ENCODE measurements around the gene PTPN14.

DNA sequence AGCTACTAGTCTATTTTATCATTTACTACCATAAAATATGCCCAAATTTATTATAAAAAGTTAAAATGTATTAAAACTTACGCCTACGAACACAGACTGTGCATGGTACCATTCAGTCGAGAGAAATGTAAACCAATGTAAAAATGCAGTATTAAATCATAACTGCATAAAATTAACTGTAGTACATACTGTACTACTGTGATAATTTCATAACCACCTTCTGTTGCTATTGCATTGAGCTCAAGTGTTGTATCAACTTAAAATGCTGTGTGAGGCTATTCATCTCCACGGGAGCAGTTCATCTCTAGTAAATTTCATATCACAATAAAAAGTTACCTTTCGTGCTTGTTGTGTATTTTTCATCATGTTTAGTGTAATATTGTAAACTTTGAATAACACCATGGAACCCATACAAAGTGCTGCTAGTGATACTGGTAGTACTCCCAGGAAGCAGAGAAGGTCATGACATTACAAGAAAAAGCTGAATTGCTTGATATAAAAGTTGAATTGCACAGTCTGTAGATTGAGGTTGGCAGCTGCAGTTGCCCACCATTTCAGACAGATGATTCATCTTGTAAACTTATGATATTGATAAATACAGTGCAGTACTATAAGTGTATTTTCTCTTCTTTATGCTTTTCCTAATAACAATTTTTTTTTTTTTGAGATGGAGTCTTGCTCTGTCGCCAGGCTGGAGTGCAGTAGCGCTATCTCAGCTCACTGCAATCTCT is 32.6 kb upstream of the PTPN14 start:
- TF ChIP-seq, protein P1, sequence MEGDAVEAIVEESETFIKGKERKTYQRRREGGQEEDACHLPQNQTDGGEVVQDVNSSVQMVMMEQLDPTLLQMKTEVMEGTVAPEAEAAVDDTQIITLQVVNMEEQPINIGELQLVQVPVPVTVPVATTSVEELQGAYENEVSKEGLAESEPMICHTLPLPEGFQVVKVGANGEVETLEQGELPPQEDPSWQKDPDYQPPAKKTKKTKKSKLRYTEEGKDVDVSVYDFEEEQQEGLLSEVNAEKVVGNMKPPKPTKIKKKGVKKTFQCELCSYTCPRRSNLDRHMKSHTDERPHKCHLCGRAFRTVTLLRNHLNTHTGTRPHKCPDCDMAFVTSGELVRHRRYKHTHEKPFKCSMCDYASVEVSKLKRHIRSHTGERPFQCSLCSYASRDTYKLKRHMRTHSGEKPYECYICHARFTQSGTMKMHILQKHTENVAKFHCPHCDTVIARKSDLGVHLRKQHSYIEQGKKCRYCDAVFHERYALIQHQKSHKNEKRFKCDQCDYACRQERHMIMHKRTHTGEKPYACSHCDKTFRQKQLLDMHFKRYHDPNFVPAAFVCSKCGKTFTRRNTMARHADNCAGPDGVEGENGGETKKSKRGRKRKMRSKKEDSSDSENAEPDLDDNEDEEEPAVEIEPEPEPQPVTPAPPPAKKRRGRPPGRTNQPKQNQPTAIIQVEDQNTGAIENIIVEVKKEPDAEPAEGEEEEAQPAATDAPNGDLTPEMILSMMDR (IDR thresholded peaks at IDR 0.05), result no peak
- no peak for TF ChIP-seq POLR2A (IDR thresholded peaks at IDR 0.05)
